HepG2 (cell line): Measurements from ENCODE around the gene SLC7A11. TPM values are rescaled to one million over a fixed set of nuclear protein-coding genes. Genes with fewer than 3 reads are reported as not detected.

Experiments used
- ATAC-seq: fragments of 200-7000 bp; cut with Tn5 transposase; 3 replicates; pipeline ENCODE4 v1.9.1; 2020; ENCODE audit warnings: mild to moderate bottlenecking, moderate library complexity
- BruUV-seq: library from RNA; stranded (reverse); fragments of 400-500 nt; replicated peaks from 2 replicates; lab custom pipeline; 2021; lab: Mats Ljungman, UMichigan
- CTCF ChIA-PET: fragments of 300-600 bp; formaldehyde crosslinking; extraction: SDS; loops from one replicate; lab custom pipeline; 2021; ENCODE audit warnings: low total read pairs, inconsistent platforms, low intra/inter-chr PET ratio; lab: Yijun Ruan, JAX
- POLR2A ChIA-PET: fragments of 350-600 bp; sonication (Branson Sonifier 250); formaldehyde crosslinking; loops from one replicate; lab custom pipeline; 2020; ENCODE audit warnings: antibody characterized with exemption, inconsistent platforms; lab: Yijun Ruan, JAX
- DNase-seq: peaks from one replicate; pipeline ENCODE4 v3.0.0-alpha.2; 2015; ENCODE audit warnings: low spot score
- FAIRE-seq: peaks from 3 replicates; lab custom pipeline; 2011; peaks lifted over from hg19 to GRCh38; lab: Jason Lieb, UNC
- H2AFZ ChIP-seq: one replicate; pipeline ENCODE4 v1.6.1; 2011; ENCODE audit warnings: low read length, inconsistent platforms
- H3K27ac ChIP-seq: fragments of 300-600 bp; 3 replicates; pipeline ENCODE4 v1.8.0; 2011; ENCODE audit warnings: mixed run types, mild to moderate bottlenecking, mixed read lengths, low read length, inconsistent platforms; ENCODE audit not compliant: insufficient read depth; ENCODE audit errors: extremely low read length
- H3K27me3 ChIP-seq, 2 experiments: fragments of 200-600 bp in 1 of 2; 2 replicates in 1 of 2; 3 replicates in 1 of 2; pipeline versions ENCODE4 v1.6.0 to v1.8.0; 2011; ENCODE audit warnings: low read length in 2 of 2, mild to moderate bottlenecking in 2 of 2, moderate library complexity in 2 of 2, inconsistent platforms in 1 of 2; ENCODE audit not compliant: insufficient read depth in 2 of 2, control insufficient read depth in 1 of 2
- H3K36me3 ChIP-seq, 2 experiments: fragments of 200-600 bp in 1 of 2; replicated peaks in 1 of 2; 2 replicates in 1 of 2; 3 replicates in 1 of 2; pipeline versions ENCODE4 v1.5.1 to v1.8.0; 2011; ENCODE audit warnings: low read length in 2 of 2, inconsistent platforms in 1 of 2; ENCODE audit not compliant: insufficient read depth in 2 of 2, control insufficient read depth in 1 of 2
- H3K4me1 ChIP-seq: 2 replicates; pipeline ENCODE4 v1.5.1; 2012; ENCODE audit warnings: low read length, inconsistent platforms; ENCODE audit not compliant: insufficient read depth
- H3K4me2 ChIP-seq: 2 replicates; pipeline ENCODE4 v1.6.0; 2011; ENCODE audit warnings: low read depth, low read length, inconsistent platforms
- H3K4me3 ChIP-seq, 3 experiments: fragments of 200-600 bp in 1 of 3; sonication (generic), shearing (Covaris generic) in 1 of 3; replicated peaks in 1 of 3; 2 replicates each; pipeline ENCODE4 v1.5.1; 2011 to 2016; ENCODE audit warnings: low read length in 3 of 3, inconsistent platforms in 2 of 3, low read depth in 2 of 3, mild to moderate bottlenecking in 2 of 3, control low read depth in 1 of 3, mixed read lengths in 1 of 3; ENCODE audit not compliant: insufficient read depth in 1 of 3
- H3K79me2 ChIP-seq: one replicate; pipeline ENCODE4 v1.6.1; 2011; ENCODE audit warnings: low read length, inconsistent platforms; ENCODE audit not compliant: insufficient read depth
- H3K9ac ChIP-seq: 2 replicates; pipeline ENCODE4 v1.6.0; 2011; ENCODE audit warnings: mild to moderate bottlenecking, low read depth, low read length, inconsistent platforms; ENCODE audit not compliant: insufficient read depth
- H3K9me3 ChIP-seq: 2 replicates; pipeline ENCODE4 v1.5.1; 2012; ENCODE audit warnings: mild to moderate bottlenecking, low read length
- H4K20me1 ChIP-seq: 2 replicates; pipeline ENCODE4 v1.6.0; 2011; ENCODE audit warnings: inconsistent platforms, mild to moderate bottlenecking, low read length, moderate library complexity; ENCODE audit not compliant: insufficient read depth
- ADNP ChIP-seq: sonication (generic); formaldehyde crosslinking; IDR thresholded peaks from 2 replicates; pipeline ENCODE4 v1.4.0; 2020; ENCODE audit warnings: missing genetic modification reagents
- BRCA1 ChIP-seq: sonication (generic); formaldehyde crosslinking; IDR thresholded peaks from 2 replicates; pipeline ENCODE4 v1.4.0; 2020; ENCODE audit warnings: missing genetic modification reagents
- DNMT1 ChIP-seq: sonication (generic); formaldehyde crosslinking; IDR thresholded peaks from 2 replicates; pipeline ENCODE4 v1.5.1; 2020; ENCODE audit warnings: mild to moderate bottlenecking, missing genetic modification reagents
- DR1 ChIP-seq: sonication (generic); formaldehyde crosslinking; IDR thresholded peaks from 2 replicates; pipeline ENCODE4 v1.8.0; 2021; ENCODE audit warnings: mild to moderate bottlenecking, missing genetic modification reagents, inconsistent platforms
- ERF ChIP-seq: IDR thresholded peaks from 2 replicates; pipeline ENCODE4 v1.6.1; 2018; ENCODE audit warnings: missing biosample characterization, missing genetic modification reagents
- GABPB1 ChIP-seq: IDR thresholded peaks from 2 replicates; pipeline ENCODE4 v1.6.1; 2016; ENCODE audit warnings: mild to moderate bottlenecking, missing genetic modification reagents, moderate library complexity, missing compliant biosample characterization
- KAT7 ChIP-seq: IDR thresholded peaks from 2 replicates; pipeline ENCODE4 v1.6.1; 2018; ENCODE audit warnings: borderline replicate concordance, missing compliant biosample characterization
- KDM1A ChIP-seq: IDR thresholded peaks from 2 replicates; pipeline ENCODE4 v1.6.1; 2016; ENCODE audit warnings: missing compliant biosample characterization
- KLF11 ChIP-seq: IDR thresholded peaks from 2 replicates; pipeline ENCODE4 v1.6.1; 2016; ENCODE audit warnings: missing compliant biosample characterization
- MAFG ChIP-seq: sonication (generic); formaldehyde crosslinking; IDR thresholded peaks from 2 replicates; pipeline ENCODE4 v1.5.1; 2020; ENCODE audit warnings: mild to moderate bottlenecking, missing genetic modification reagents
- MAZ ChIP-seq, 2 experiments: sonication (generic) in 1 of 2; formaldehyde crosslinking in 1 of 2; IDR thresholded peaks; 2 replicates each; pipeline versions ENCODE4 v1.5.0 to v1.6.1; 2012 to 2020; ENCODE audit warnings: low read depth in 2 of 2, mild to moderate bottlenecking in 2 of 2, borderline replicate concordance in 1 of 2, improper control_type of control experiment in 1 of 2, low read length in 1 of 2, missing genetic modification reagents in 1 of 2, moderate library complexity in 1 of 2
- RBM22 ChIP-seq: fragments of 200-400 bp; formaldehyde crosslinking; optimal IDR thresholded peaks from 2 replicates; pipeline ENCODE3; 2017; ENCODE audit warnings: mild to moderate bottlenecking, low read length, moderate library complexity
- SMC3 ChIP-seq: IDR thresholded peaks from 2 replicates; pipeline ENCODE4 v1.6.1; 2011; ENCODE audit warnings: low read length, improper control_type of control experiment
- SNAI1 ChIP-seq: sonication (generic); formaldehyde crosslinking; IDR thresholded peaks from 2 replicates; pipeline ENCODE4 v1.5.0; 2020; ENCODE audit warnings: mild to moderate bottlenecking, missing genetic modification reagents, borderline replicate concordance
- SRSF9 ChIP-seq: fragments of 200-400 bp; formaldehyde crosslinking; IDR thresholded peaks from 2 replicates; pipeline ENCODE4 v1.6.1; 2018; ENCODE audit warnings: borderline replicate concordance, mild to moderate bottlenecking, low read depth, low read length; ENCODE audit not compliant: insufficient read depth, poor library complexity, severe bottlenecking
- ZFYVE20 ChIP-seq: sonication (generic); formaldehyde crosslinking; IDR thresholded peaks from 2 replicates; pipeline ENCODE4 v1.8.0; 2023; ENCODE audit warnings: low read depth, mild to moderate bottlenecking, moderate library complexity, missing genetic modification reagents, borderline replicate concordance
- ZNF17 ChIP-seq: sonication (generic); formaldehyde crosslinking; IDR thresholded peaks from 2 replicates; pipeline ENCODE4 v1.5.0; 2020; ENCODE audit warnings: mild to moderate bottlenecking, missing genetic modification reagents
- ZNF441 ChIP-seq: sonication (generic); formaldehyde crosslinking; IDR thresholded peaks from 2 replicates; pipeline ENCODE4 v1.7.0; 2021; ENCODE audit warnings: missing genetic modification reagents, borderline replicate concordance
- ZZZ3 ChIP-seq: sonication (generic); formaldehyde crosslinking; IDR thresholded peaks from 2 replicates; pipeline ENCODE4 v1.4.0; 2020; ENCODE audit warnings: missing genetic modification reagents, mild to moderate bottlenecking, borderline replicate concordance
- WGBS: methylation state at CpG from one replicate; pipeline ENCODE4 v1.1.6; 2017; ENCODE audit warnings: low lambda C conversion rate; 5-methylcytosine and 5-hydroxymethylcytosine counted together
- in situ Hi-C: cut with HindIII; loops from 2 replicates; pipeline ENCODE4 v1.10.0; 2017; ENCODE audit warnings: low pct_unique_long_range_greater_than_20kb; ENCODE audit not compliant: extremely low pct_ligation_motif_present
- intact Hi-C: fragments of 100-400 bp; cut with micrococcal nuclease; formaldehyde crosslinking; loops from one replicate; pipeline ENCODE4 v1.10.0; 2022; ENCODE audit not compliant: unreplicated experiment
- polyA plus RNA-seq, 8 experiments: library from polyadenylated mRNA; depleted of rRNA in 3 of 8; stranded (reverse) in 7 of 8; unstranded in 1 of 8; fragments of >200 nt; fragmentation: Illumina TruSeq in 4 of 8; extraction: Trizol in 4 of 8; gene quantifications; 2 replicates each; pipeline versions ENCODE4 v1.2.1 to v1.2.3, GENCODE V29; 2011 to 2016; ENCODE audit warnings: low read depth in 4 of 8, missing spikeins in 1 of 8, mixed read lengths in 1 of 8; ENCODE audit not compliant: insufficient read depth in 1 of 8
- total RNA-seq, 5 experiments: library from RNA; depleted of rRNA; stranded (reverse); fragments of >200 nt; fragmentation: Illumina TruSeq; extraction: Trizol; gene quantifications; 2 replicates each; pipeline ENCODE4 v1.2.3, GENCODE V29; 2016; ENCODE audit warnings: low read depth in 1 of 5

The SLC7A11 gene
- total and polyA plus RNA-seq, 2 of the 13 experiments (the other 11 are each of a cell fraction or from before 2014, with no cell fraction given): 15.7 to 17.5 TPM

DNA sequence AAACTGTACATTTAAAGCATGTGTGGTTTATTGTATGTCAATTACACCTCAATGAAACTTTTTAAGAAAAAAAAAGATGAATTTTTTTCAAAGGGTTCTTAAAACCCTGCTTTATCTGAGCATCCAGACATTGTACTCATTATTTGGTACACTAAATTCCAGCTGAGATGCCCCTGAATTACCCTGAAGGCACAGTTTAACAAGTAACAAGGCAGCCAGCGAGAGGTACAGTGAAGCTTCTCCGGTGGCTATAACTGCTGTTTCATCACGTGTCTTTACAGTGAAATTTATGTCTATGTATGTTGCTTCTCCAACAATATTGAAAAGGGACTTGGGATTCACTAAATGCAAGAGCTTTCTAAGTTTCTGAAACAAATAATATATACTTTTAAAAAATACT lies 15.8 kb downstream of the SLC7A11 start:
- no peak overlapping the region for H3K4me2 ChIP-seq
- 94% methylated on average over 3 of the region's 3 CpGs for WGBS
- ATAC-seq (no peak), DNase-seq (no peak), FAIRE-seq (no peak)
- no peaks in the 10 kb centered on the region for H4K20me1 ChIP-seq
- BruUV-seq: TSS peak; percentile 1
- H3K27ac ChIP-seq: no peak overlapping the region
- ChIA-PET POLR2A (interaction anchor here (1.8 kb wide), 1 partner anchor 16 kb away, joined by 4 read pairs; the partner anchor contains the start of gene SLC7A11), CTCF (no interaction called here)
- no peaks in the 10 kb centered on the region for H3K27me3 ChIP-seq
- no peak overlapping the region for H3K9ac ChIP-seq
- H3K79me2 ChIP-seq: peaks cover 3% of the 10 kb centered on the region
- in situ Hi-C loops: no loop called here
- H3K9me3 ChIP-seq: no peaks in the 10 kb centered on the region
- H2AFZ ChIP-seq: no peak overlapping the region
- H3K4me3 ChIP-seq: no peak overlapping the region
- intact Hi-C loops: loop anchor here (10.0 kb wide), 1 partner anchor 268 kb away; no protein-coding TSS in a partner anchor
- no peaks in the 10 kb centered on the region for H3K4me1 ChIP-seq
- H3K36me3 ChIP-seq: peaks cover 4 to 69% of the 10 kb centered on the region in 2 experiments
- TF ChIP-seq ZNF441 (CRISPR knock-in tag): no peak
- TF ChIP-seq RBM22: peak; percentile 60

DNA sequence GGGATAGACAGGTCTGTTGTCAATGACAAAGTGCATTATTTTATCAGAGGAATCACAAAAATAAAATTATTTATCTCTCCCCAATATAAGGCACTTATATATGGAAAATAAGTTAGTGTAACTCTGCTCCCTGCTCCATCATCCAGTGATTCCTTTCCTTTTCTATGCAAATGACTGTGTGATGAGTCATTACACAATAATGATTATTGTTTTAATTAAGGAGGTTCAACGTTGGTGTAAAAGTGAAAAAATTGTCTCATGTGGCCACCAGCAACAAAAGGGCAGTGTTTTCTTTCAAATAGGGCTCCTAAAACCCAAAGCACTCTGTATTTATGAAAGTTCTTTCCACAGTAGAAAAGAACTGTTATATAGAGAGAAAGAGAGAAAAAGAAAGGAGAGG lies 16.7 kb downstream of the SLC7A11 start:
- POLR2A ChIA-PET: no interaction called here
- Histone ChIP-seq H3K4me1 (no peaks in the 10 kb centered on the region), H3K27me3 (no peaks in the 10 kb centered on the region), H3K9me3 (no peaks in the 10 kb centered on the region), H3K4me3 (no peak overlapping the region), H3K27ac (no peak overlapping the region), H4K20me1 (no peaks in the 10 kb centered on the region), H3K79me2 (peaks cover 3% of the 10 kb centered on the region), H3K36me3 (peaks cover 6 to 69% of the 10 kb centered on the region in 2 experiments; a peak in 4 of 5 replicates), H2AFZ (no peak overlapping the region), H3K4me2 (no peak overlapping the region), H3K9ac (no peak overlapping the region)
- in situ Hi-C loops (no loop called here), intact Hi-C loops (loop anchor here (10.0 kb wide), 1 partner anchor 269 kb away; no protein-coding TSS in a partner anchor)
- CTCF ChIA-PET: no interaction called here
- 76% methylated on average over 1 of the region's 1 CpG for WGBS
- DNase-seq: no peak
- no peak for ATAC-seq
- BruUV-seq: no TSS peak
- FAIRE-seq: no peak
- no peak for TF ChIP-seq SNAI1 (CRISPR knock-in tag)
- TF ChIP-seq ZFYVE20 (CRISPR knock-in tag): no peak
- TF ChIP-seq ZZZ3 (CRISPR knock-in tag): no peak
- no peak for TF ChIP-seq SRSF9
- no peak for TF ChIP-seq KDM1A (CRISPR knock-in tag)
- TF ChIP-seq KAT7 (CRISPR knock-in tag): no peak
- TF ChIP-seq ZNF17 (CRISPR knock-in tag): no peak
- TF ChIP-seq SMC3: no peak
- TF ChIP-seq ADNP: no peak
- no peak for TF ChIP-seq ERF (CRISPR knock-in tag)
- no peak for TF ChIP-seq MAFG (CRISPR knock-in tag)
- TF ChIP-seq DR1 (CRISPR knock-in tag): no peak
- TF ChIP-seq KLF11 (CRISPR knock-in tag): no peak
- no peak for TF ChIP-seq GABPB1 (CRISPR knock-in tag)
- TF ChIP-seq BRCA1 (CRISPR knock-in tag): no peak
- no peak for TF ChIP-seq MAZ (IDR thresholded peaks at IDR 0.05; ENCODE audit: borderline replicate concordance, low read depth, low read length)
- TF ChIP-seq MAZ (CRISPR knock-in tag; IDR thresholded peaks at IDR 0.05; ENCODE audit: low read depth): no peak
- TF ChIP-seq DNMT1 (CRISPR knock-in tag): no peak
